HepG2 (cell line): ENCODE measurements around the gene GDAP2. TPM values are rescaled to one million over a fixed set of nuclear protein-coding genes. Genes with fewer than 3 reads are reported as not detected.

Source experiments
- ATAC-seq: fragments of 200-7000 bp; cut with Tn5 transposase; 3 replicates; pipeline ENCODE4 v1.9.1; 2020; ENCODE audit warnings: mild to moderate bottlenecking, moderate library complexity
- BruUV-seq: library from RNA; stranded (reverse); fragments of 400-500 nt; replicated peaks from 2 replicates; lab custom pipeline; 2021; lab: Mats Ljungman, UMichigan
- CTCF ChIA-PET: fragments of 300-600 bp; formaldehyde crosslinking; extraction: SDS; loops from one replicate; lab custom pipeline; 2021; ENCODE audit warnings: low total read pairs, inconsistent platforms, low intra/inter-chr PET ratio; lab: Yijun Ruan, JAX
- POLR2A ChIA-PET: fragments of 350-600 bp; sonication (Branson Sonifier 250); formaldehyde crosslinking; loops from one replicate; lab custom pipeline; 2020; ENCODE audit warnings: antibody characterized with exemption, inconsistent platforms; lab: Yijun Ruan, JAX
- DNase-seq: peaks from one replicate; pipeline ENCODE4 v3.0.0-alpha.2; 2015; ENCODE audit warnings: low spot score
- FAIRE-seq: peaks from 3 replicates; lab custom pipeline; 2011; peaks lifted over from hg19 to GRCh38; lab: Jason Lieb, UNC
- H2AFZ ChIP-seq: one replicate; pipeline ENCODE4 v1.6.1; 2011; ENCODE audit warnings: low read length, inconsistent platforms
- H3K27ac ChIP-seq: fragments of 300-600 bp; 3 replicates; pipeline ENCODE4 v1.8.0; 2011; ENCODE audit warnings: mixed run types, mild to moderate bottlenecking, mixed read lengths, low read length, inconsistent platforms; ENCODE audit not compliant: insufficient read depth; ENCODE audit errors: extremely low read length
- H3K27me3 ChIP-seq, 2 experiments: fragments of 200-600 bp in 1 of 2; 2 replicates in 1 of 2; 3 replicates in 1 of 2; pipeline versions ENCODE4 v1.6.0 to v1.8.0; 2011; ENCODE audit warnings: low read length in 2 of 2, mild to moderate bottlenecking in 2 of 2, moderate library complexity in 2 of 2, inconsistent platforms in 1 of 2; ENCODE audit not compliant: insufficient read depth in 2 of 2, control insufficient read depth in 1 of 2
- H3K36me3 ChIP-seq, 2 experiments: fragments of 200-600 bp in 1 of 2; replicated peaks in 1 of 2; 2 replicates in 1 of 2; 3 replicates in 1 of 2; pipeline versions ENCODE4 v1.5.1 to v1.8.0; 2011; ENCODE audit warnings: low read length in 2 of 2, inconsistent platforms in 1 of 2; ENCODE audit not compliant: insufficient read depth in 2 of 2, control insufficient read depth in 1 of 2
- H3K4me1 ChIP-seq: 2 replicates; pipeline ENCODE4 v1.5.1; 2012; ENCODE audit warnings: low read length, inconsistent platforms; ENCODE audit not compliant: insufficient read depth
- H3K4me2 ChIP-seq: 2 replicates; pipeline ENCODE4 v1.6.0; 2011; ENCODE audit warnings: low read depth, low read length, inconsistent platforms
- H3K4me3 ChIP-seq, 3 experiments: fragments of 200-600 bp in 1 of 3; sonication (generic), shearing (Covaris generic) in 1 of 3; replicated peaks in 1 of 3; 2 replicates each; pipeline ENCODE4 v1.5.1; 2011 to 2016; ENCODE audit warnings: low read length in 3 of 3, inconsistent platforms in 2 of 3, low read depth in 2 of 3, mild to moderate bottlenecking in 2 of 3, control low read depth in 1 of 3, mixed read lengths in 1 of 3; ENCODE audit not compliant: insufficient read depth in 1 of 3
- H3K79me2 ChIP-seq: one replicate; pipeline ENCODE4 v1.6.1; 2011; ENCODE audit warnings: low read length, inconsistent platforms; ENCODE audit not compliant: insufficient read depth
- H3K9ac ChIP-seq: 2 replicates; pipeline ENCODE4 v1.6.0; 2011; ENCODE audit warnings: mild to moderate bottlenecking, low read depth, low read length, inconsistent platforms; ENCODE audit not compliant: insufficient read depth
- H3K9me3 ChIP-seq: 2 replicates; pipeline ENCODE4 v1.5.1; 2012; ENCODE audit warnings: mild to moderate bottlenecking, low read length
- H4K20me1 ChIP-seq: 2 replicates; pipeline ENCODE4 v1.6.0; 2011; ENCODE audit warnings: inconsistent platforms, mild to moderate bottlenecking, low read length, moderate library complexity; ENCODE audit not compliant: insufficient read depth
- MTF1 ChIP-seq: sonication (generic); formaldehyde crosslinking; IDR thresholded peaks from 2 replicates; pipeline ENCODE4 v1.5.0; 2020; ENCODE audit warnings: missing genetic modification reagents
- NFE2L2 ChIP-seq: fragments of 150-350 bp; IDR thresholded peaks from 2 replicates; pipeline ENCODE4 v1.6.1; 2014; ENCODE audit warnings: low read length
- ZFP1 ChIP-seq: IDR thresholded peaks from 2 replicates; pipeline ENCODE4 v1.6.1; 2016
- ZNF256 ChIP-seq: sonication (generic); formaldehyde crosslinking; conservative IDR thresholded peaks from 2 replicates; pipeline ENCODE4 v1.4.0; 2020; ENCODE audit warnings: missing genetic modification reagents
- ZNF589 ChIP-seq: sonication (generic); formaldehyde crosslinking; conservative IDR thresholded peaks from 2 replicates; pipeline ENCODE4 v1.8.0; 2022; ENCODE audit warnings: mild to moderate bottlenecking, moderate library complexity, missing genetic modification reagents
- ZNF607 ChIP-seq: sonication (generic); formaldehyde crosslinking; IDR thresholded peaks from 2 replicates; pipeline ENCODE4 v1.5.1; 2020; ENCODE audit warnings: missing genetic modification reagents, mild to moderate bottlenecking, borderline replicate concordance
- in situ Hi-C: cut with HindIII; loops from 2 replicates; pipeline ENCODE4 v1.10.0; 2017; ENCODE audit warnings: low pct_unique_long_range_greater_than_20kb; ENCODE audit not compliant: extremely low pct_ligation_motif_present
- intact Hi-C: fragments of 100-400 bp; cut with micrococcal nuclease; formaldehyde crosslinking; loops from one replicate; pipeline ENCODE4 v1.10.0; 2022; ENCODE audit not compliant: unreplicated experiment
- polyA plus RNA-seq, 8 experiments: library from polyadenylated mRNA; depleted of rRNA in 3 of 8; stranded (reverse) in 7 of 8; unstranded in 1 of 8; fragments of >200 nt; fragmentation: Illumina TruSeq in 4 of 8; extraction: Trizol in 4 of 8; gene quantifications; 2 replicates each; pipeline versions ENCODE4 v1.2.1 to v1.2.3, GENCODE V29; 2011 to 2016; ENCODE audit warnings: low read depth in 4 of 8, missing spikeins in 1 of 8, mixed read lengths in 1 of 8; ENCODE audit not compliant: insufficient read depth in 1 of 8
- total RNA-seq, 5 experiments: library from RNA; depleted of rRNA; stranded (reverse); fragments of >200 nt; fragmentation: Illumina TruSeq; extraction: Trizol; gene quantifications; 2 replicates each; pipeline ENCODE4 v1.2.3, GENCODE V29; 2016; ENCODE audit warnings: low read depth in 1 of 5
- TF ChIP-seq, protein P1 (sequence below): sonication (generic); formaldehyde crosslinking; IDR thresholded peaks from 2 replicates; pipeline ENCODE4 v1.4.0; 2020; ENCODE audit warnings: missing genetic modification reagents
- TF ChIP-seq, protein P2 (sequence below): sonication (generic); formaldehyde crosslinking; IDR thresholded peaks from 2 replicates; pipeline ENCODE4 v1.8.0; 2022; ENCODE audit warnings: mild to moderate bottlenecking, missing genetic modification reagents; ENCODE audit not compliant: insufficient replicate concordance
- TF ChIP-seq, protein P3 (sequence below): sonication (generic); formaldehyde crosslinking; conservative IDR thresholded peaks from 2 replicates; pipeline ENCODE4 v1.5.0; 2020; ENCODE audit warnings: missing genetic modification reagents

Gene GDAP2
- total and polyA plus RNA-seq, 2 of the 13 experiments (the other 11 are each of a cell fraction or from before 2014, with no cell fraction given), result 11.4 to 23.2 TPM

DNA sequence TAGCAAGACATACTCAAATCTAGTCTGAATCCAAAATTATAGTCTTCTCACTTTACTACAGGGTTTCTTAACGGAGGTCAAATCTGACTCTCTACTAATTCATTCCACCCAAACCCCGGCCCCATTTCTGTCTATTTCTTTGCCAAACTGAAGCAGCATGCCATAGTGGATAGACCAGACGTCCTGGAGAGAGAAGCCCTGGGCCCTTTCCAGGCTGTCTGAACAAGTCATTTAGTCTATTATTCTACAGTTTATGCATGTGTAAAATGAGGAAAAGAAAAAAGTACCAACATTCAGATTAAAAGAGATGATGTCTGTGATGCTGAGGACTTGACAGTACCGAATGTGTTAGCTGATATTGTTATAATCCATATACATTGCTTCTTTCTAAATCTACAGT lies 95.0 kb downstream of the GDAP2 start (continued):
- TF ChIP-seq MTF1 (no peak), ZNF607 (CRISPR knock-in tag) (no peak), ZNF589 (CRISPR knock-in tag) (no peak), NFE2L2 (no peak), ZNF256 (CRISPR knock-in tag) (no peak)
- TF ChIP-seq, protein P1, sequence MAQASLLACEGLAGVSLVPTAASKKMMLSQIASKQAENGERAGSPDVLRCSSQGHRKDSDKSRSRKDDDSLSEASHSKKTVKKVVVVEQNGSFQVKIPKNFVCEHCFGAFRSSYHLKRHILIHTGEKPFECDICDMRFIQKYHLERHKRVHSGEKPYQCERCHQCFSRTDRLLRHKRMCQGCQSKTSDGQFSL, result no peak

DNA sequence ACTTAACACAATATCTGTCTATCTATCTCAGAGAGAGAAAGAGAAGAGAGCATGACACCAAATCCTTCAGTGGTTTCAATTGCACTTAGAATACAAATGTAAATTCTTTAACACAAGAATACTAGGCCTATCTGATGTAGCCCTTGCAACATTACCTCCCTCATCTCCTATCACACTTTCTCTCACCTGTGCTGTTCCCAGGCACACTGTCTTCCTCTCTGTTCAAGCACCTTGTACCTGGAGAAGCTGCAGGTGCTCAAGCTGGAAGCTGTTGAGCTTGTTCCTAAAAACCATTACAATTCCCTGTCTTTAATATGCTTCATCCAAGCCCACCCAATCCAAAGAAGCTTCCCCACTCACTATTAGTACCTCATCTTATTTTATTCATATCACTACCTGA lies 97.0 kb downstream of the GDAP2 start:
- BruUV-seq, result no TSS peak
- CTCF ChIA-PET, result no interaction called here

More for the DNA sequence above, 97.0 kb downstream of the GDAP2 start:
- in situ Hi-C loops, result no loop called here
- no peak overlapping the region for H3K9ac ChIP-seq
- POLR2A ChIA-PET, result no interaction called here
- DNase-seq (no peak), ATAC-seq (no peak), FAIRE-seq (no peak)
- H4K20me1 ChIP-seq, result no peaks in the 10 kb centered on the region
- no peaks in the 10 kb centered on the region; a peak in 1 of 5 replicates for H3K27me3 ChIP-seq
- H3K79me2 ChIP-seq, result no peaks in the 10 kb centered on the region
- H3K36me3 ChIP-seq, result no peaks in the 10 kb centered on the region
- H3K4me1 ChIP-seq, result no peaks in the 10 kb centered on the region
- H3K4me3 ChIP-seq, result no peak overlapping the region
- TF ChIP-seq, protein P2, sequence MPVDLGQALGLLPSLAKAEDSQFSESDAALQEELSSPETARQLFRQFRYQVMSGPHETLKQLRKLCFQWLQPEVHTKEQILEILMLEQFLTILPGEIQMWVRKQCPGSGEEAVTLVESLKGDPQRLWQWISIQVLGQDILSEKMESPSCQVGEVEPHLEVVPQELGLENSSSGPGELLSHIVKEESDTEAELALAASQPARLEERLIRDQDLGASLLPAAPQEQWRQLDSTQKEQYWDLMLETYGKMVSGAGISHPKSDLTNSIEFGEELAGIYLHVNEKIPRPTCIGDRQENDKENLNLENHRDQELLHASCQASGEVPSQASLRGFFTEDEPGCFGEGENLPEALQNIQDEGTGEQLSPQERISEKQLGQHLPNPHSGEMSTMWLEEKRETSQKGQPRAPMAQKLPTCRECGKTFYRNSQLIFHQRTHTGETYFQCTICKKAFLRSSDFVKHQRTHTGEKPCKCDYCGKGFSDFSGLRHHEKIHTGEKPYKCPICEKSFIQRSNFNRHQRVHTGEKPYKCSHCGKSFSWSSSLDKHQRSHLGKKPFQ (CRISPR knock-in tag), result no peak
- no peak for TF ChIP-seq ZFP1 (CRISPR knock-in tag)
- TF ChIP-seq, protein P3, sequence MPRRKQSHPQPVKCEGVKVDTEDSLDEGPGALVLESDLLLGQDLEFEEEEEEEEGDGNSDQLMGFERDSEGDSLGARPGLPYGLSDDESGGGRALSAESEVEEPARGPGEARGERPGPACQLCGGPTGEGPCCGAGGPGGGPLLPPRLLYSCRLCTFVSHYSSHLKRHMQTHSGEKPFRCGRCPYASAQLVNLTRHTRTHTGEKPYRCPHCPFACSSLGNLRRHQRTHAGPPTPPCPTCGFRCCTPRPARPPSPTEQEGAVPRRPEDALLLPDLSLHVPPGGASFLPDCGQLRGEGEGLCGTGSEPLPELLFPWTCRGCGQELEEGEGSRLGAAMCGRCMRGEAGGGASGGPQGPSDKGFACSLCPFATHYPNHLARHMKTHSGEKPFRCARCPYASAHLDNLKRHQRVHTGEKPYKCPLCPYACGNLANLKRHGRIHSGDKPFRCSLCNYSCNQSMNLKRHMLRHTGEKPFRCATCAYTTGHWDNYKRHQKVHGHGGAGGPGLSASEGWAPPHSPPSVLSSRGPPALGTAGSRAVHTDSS (CRISPR knock-in tag), result no peak
- H2AFZ ChIP-seq, result no peak overlapping the region
- no peak overlapping the region for H3K27ac ChIP-seq
- no peak overlapping the region for H3K4me2 ChIP-seq
- intact Hi-C loops, result no loop called here
- H3K9me3 ChIP-seq, result no peaks in the 10 kb centered on the region
